ENCODE results near the gene SLC14A1.

DNA sequence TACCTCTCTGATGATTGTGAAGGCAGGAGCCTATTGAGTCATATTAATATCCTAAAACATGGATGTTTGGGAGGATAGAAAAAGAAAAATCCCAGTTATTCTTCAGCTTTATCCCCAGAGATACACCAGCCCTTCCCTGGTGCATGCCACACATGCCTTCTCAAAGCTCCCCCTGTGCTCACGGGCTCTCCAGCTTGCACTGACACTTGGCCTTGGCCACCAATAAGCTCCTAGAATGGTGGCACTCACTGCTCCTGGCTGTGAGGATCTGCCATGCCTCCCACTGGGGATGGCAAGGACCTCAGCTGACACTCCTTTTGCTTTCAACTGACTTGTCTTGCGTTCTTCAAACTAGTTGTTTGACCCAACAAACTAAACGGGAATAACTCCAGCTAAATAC is 15.9 kb downstream of the SLC14A1 start:
- TF ChIP-seq YY1 (IDR thresholded peaks at IDR 0.05; ENCODE audit: low read depth) (no peak), CEBPB (IDR thresholded peaks at IDR 0.05) (no peak), EP300 (IDR thresholded peaks at IDR 0.05; ENCODE audit: borderline replicate concordance) (no peak), NFIC (IDR thresholded peaks at IDR 0.05) (no peak), ZBTB7A (IDR thresholded peaks at IDR 0.05; ENCODE audit: low read depth) (no peak), TAF1 (IDR thresholded peaks at IDR 0.05; ENCODE audit: low read depth) (no peak), RAD21 (IDR thresholded peaks at IDR 0.05; ENCODE audit: low read depth) (no peak), CREB1 (IDR thresholded peaks at IDR 0.05; ENCODE audit: low read depth) (no peak), FOXM1 (IDR thresholded peaks at IDR 0.05; ENCODE audit: borderline replicate concordance, low read depth) (no peak), TEAD4 (IDR thresholded peaks at IDR 0.05) (no peak), TCF12 (IDR thresholded peaks at IDR 0.05; ENCODE audit: low read depth) (no peak)
- TF ChIP-seq, protein P1, sequence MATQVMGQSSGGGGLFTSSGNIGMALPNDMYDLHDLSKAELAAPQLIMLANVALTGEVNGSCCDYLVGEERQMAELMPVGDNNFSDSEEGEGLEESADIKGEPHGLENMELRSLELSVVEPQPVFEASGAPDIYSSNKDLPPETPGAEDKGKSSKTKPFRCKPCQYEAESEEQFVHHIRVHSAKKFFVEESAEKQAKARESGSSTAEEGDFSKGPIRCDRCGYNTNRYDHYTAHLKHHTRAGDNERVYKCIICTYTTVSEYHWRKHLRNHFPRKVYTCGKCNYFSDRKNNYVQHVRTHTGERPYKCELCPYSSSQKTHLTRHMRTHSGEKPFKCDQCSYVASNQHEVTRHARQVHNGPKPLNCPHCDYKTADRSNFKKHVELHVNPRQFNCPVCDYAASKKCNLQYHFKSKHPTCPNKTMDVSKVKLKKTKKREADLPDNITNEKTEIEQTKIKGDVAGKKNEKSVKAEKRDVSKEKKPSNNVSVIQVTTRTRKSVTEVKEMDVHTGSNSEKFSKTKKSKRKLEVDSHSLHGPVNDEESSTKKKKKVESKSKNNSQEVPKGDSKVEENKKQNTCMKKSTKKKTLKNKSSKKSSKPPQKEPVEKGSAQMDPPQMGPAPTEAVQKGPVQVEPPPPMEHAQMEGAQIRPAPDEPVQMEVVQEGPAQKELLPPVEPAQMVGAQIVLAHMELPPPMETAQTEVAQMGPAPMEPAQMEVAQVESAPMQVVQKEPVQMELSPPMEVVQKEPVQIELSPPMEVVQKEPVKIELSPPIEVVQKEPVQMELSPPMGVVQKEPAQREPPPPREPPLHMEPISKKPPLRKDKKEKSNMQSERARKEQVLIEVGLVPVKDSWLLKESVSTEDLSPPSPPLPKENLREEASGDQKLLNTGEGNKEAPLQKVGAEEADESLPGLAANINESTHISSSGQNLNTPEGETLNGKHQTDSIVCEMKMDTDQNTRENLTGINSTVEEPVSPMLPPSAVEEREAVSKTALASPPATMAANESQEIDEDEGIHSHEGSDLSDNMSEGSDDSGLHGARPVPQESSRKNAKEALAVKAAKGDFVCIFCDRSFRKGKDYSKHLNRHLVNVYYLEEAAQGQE (IDR thresholded peaks at IDR 0.05; ENCODE audit: low read depth): no peak
- TF ChIP-seq, protein P2, sequence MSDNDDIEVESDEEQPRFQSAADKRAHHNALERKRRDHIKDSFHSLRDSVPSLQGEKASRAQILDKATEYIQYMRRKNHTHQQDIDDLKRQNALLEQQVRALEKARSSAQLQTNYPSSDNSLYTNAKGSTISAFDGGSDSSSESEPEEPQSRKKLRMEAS (IDR thresholded peaks at IDR 0.05): no peak
- TF ChIP-seq, protein P3, sequence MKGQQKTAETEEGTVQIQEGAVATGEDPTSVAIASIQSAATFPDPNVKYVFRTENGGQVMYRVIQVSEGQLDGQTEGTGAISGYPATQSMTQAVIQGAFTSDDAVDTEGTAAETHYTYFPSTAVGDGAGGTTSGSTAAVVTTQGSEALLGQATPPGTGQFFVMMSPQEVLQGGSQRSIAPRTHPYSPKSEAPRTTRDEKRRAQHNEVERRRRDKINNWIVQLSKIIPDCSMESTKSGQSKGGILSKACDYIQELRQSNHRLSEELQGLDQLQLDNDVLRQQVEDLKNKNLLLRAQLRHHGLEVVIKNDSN (IDR thresholded peaks at IDR 0.05): no peak
